CD14-positive monocyte (primary cell): ENCODE measurements around the gene SLC2A3. TPM values are rescaled to one million over a fixed set of nuclear protein-coding genes. Genes with fewer than 3 reads are reported as not detected.
"Not testable (repeated sequence)": the region's sequence is repeated elsewhere in the genome, so short reads cannot be mapped to it uniquely, and the experiment has no call there.

Experiments used
- DNase-seq, 3 donors: peaks; one replicate each; pipeline ENCODE4 v3.0.0-alpha.2; 2011 to 2022
- H2AFZ ChIP-seq: 2 replicates; pipeline ENCODE4 v1.6.0; 2012; ENCODE audit warnings: mild to moderate bottlenecking, low read depth, low read length, inconsistent platforms; ENCODE audit not compliant: insufficient read depth, poor library complexity, severe bottlenecking
- H3K27ac ChIP-seq, 2 donors: 1 replicate in 1 of 2; 2 replicates in 1 of 2; pipeline ENCODE4 v1.5.1; 2012 to 2013; ENCODE audit warnings: low read length in 2 of 2, control low read depth in 1 of 2, inconsistent platforms in 1 of 2, low read depth in 1 of 2, mild to moderate bottlenecking in 1 of 2
- H3K27me3 ChIP-seq, 2 donors: one replicate each; pipeline versions ENCODE4 v1.6.0 to v1.6.1; 2011 to 2013; ENCODE audit warnings: low read length in 2 of 2; ENCODE audit not compliant: control insufficient read depth in 2 of 2, insufficient read depth in 2 of 2
- H3K36me3 ChIP-seq, 2 donors: replicated peaks in 1 of 2; 1 replicate in 1 of 2; 2 replicates in 1 of 2; pipeline versions ENCODE4 v1.5.1 to v1.6.1; 2012 to 2013; ENCODE audit warnings: low read length in 2 of 2, control low read depth in 1 of 2, inconsistent platforms in 1 of 2, mild to moderate bottlenecking in 1 of 2; ENCODE audit not compliant: insufficient read depth in 2 of 2, control insufficient read depth in 1 of 2
- H3K4me1 ChIP-seq, 2 donors: 1 replicate in 1 of 2; 2 replicates in 1 of 2; pipeline versions ENCODE4 v1.5.1 to v1.6.1; 2012 to 2013; ENCODE audit warnings: low read length in 2 of 2, control low read depth in 1 of 2, inconsistent platforms in 1 of 2, mild to moderate bottlenecking in 1 of 2, moderate library complexity in 1 of 2; ENCODE audit not compliant: insufficient read depth in 2 of 2, control insufficient read depth in 1 of 2
- H3K4me2 ChIP-seq: replicated peaks from 2 replicates; pipeline ENCODE3; 2012; ENCODE audit warnings: low read length, moderate library complexity, mild to moderate bottlenecking; ENCODE audit not compliant: poor library complexity, severe bottlenecking; ENCODE audit errors: extremely low read depth
- H3K4me3 ChIP-seq, 3 experiments: fragments of 200-600 bp in 1 of 3; sonication (generic) in 1 of 3; replicated peaks in 1 of 3; 1 replicate in 2 of 3; 2 replicates in 1 of 3; pipeline ENCODE4 v1.5.1; 2011 to 2013; ENCODE audit warnings: low read length in 3 of 3, mild to moderate bottlenecking in 3 of 3, control low read depth in 2 of 3, low read depth in 2 of 3, inconsistent platforms in 1 of 3, moderate library complexity in 1 of 3
- H3K79me2 ChIP-seq: 2 replicates; pipeline ENCODE4 v1.6.0; 2012; ENCODE audit warnings: mild to moderate bottlenecking, control low read depth, inconsistent platforms, low read length, moderate library complexity; ENCODE audit not compliant: insufficient read depth
- H3K9ac ChIP-seq: 2 replicates; pipeline ENCODE4 v1.6.0; 2017; ENCODE audit warnings: low read length, mild to moderate bottlenecking; ENCODE audit not compliant: insufficient read depth, poor library complexity, severe bottlenecking
- H3K9me3 ChIP-seq, 2 donors: replicated peaks in 1 of 2; 1 replicate in 1 of 2; 2 replicates in 1 of 2; pipeline versions ENCODE4 v1.5.1 to v1.6.1; 2012 to 2013; ENCODE audit warnings: low read length in 2 of 2, control low read depth in 1 of 2; ENCODE audit not compliant: control insufficient read depth in 1 of 2, insufficient read depth in 1 of 2
- H4K20me1 ChIP-seq: 2 replicates; pipeline ENCODE4 v1.6.0; 2012; ENCODE audit warnings: mild to moderate bottlenecking, low read length, control low read depth, moderate library complexity; ENCODE audit not compliant: insufficient read depth
- H3K27ac Mint-ChIP-seq, 7 donors: one replicate each; pipeline ENCODE4 v1.8.0; 2020; ENCODE audit warnings: mild to moderate bottlenecking in 7 of 7, mixed read lengths in 7 of 7, moderate library complexity in 6 of 7, inconsistent platforms in 2 of 7
- H3K27me3 Mint-ChIP-seq, 3 donors: one replicate each; pipeline ENCODE4 v1.8.0; 2021 to 2022; ENCODE audit warnings: low read depth in 3 of 3, mild to moderate bottlenecking in 3 of 3, mixed read lengths in 3 of 3, moderate library complexity in 3 of 3, inconsistent platforms in 1 of 3
- H3K36me3 Mint-ChIP-seq, 2 donors: one replicate each; pipeline ENCODE4 v1.8.0; 2020; ENCODE audit warnings: mixed read lengths in 2 of 2, inconsistent platforms in 1 of 2, mild to moderate bottlenecking in 1 of 2
- H3K4me1 Mint-ChIP-seq: one replicate; pipeline ENCODE4 v1.8.0; 2020; ENCODE audit warnings: mild to moderate bottlenecking, mixed read lengths
- H3K4me3 Mint-ChIP-seq, 2 donors: one replicate each; pipeline ENCODE4 v1.8.0; 2020; ENCODE audit warnings: mild to moderate bottlenecking in 2 of 2, mixed read lengths in 2 of 2, moderate library complexity in 1 of 2
- H3K9me3 Mint-ChIP-seq, 7 donors: one replicate each; pipeline ENCODE4 v1.8.0; 2020 to 2022; ENCODE audit warnings: mixed read lengths in 7 of 7, mild to moderate bottlenecking in 6 of 7, moderate library complexity in 6 of 7, inconsistent platforms in 2 of 7
- WGBS: methylation state at CpG from one replicate; pipeline ENCODE4 v1.1.5; 2013; ENCODE audit warnings: missing lambda C conversion rate; ENCODE audit not compliant: insufficient coverage; 5-methylcytosine and 5-hydroxymethylcytosine counted together
- intact Hi-C, 2 donors: fragments of 100-400 bp; cut with micrococcal nuclease; formaldehyde crosslinking; loops; one replicate each; pipeline versions ENCODE4 v1.15.0 to v1.15.1; 2023
- polyA plus RNA-seq, 3 donors: library from polyadenylated mRNA; depleted of rRNA in 1 of 3; unstranded in 2 of 3; stranded (reverse) in 1 of 3; fragments of 300-500 nt in 2 of 3; fragments of >200 nt in 1 of 3; fragmentation: Illumina TruSeq in 2 of 3; gene quantifications; 1 replicate in 2 of 3; 2 replicates in 1 of 3; pipeline ENCODE4 v1.2.3, GENCODE V29; 2012 to 2021
- TF ChIP-seq, protein P1 (sequence below): fragments of 200-600 bp; IDR thresholded peaks from one replicate; pipeline ENCODE4 v1.8.0; 2022; ENCODE audit warnings: antibody characterized with exemption, mild to moderate bottlenecking

The SLC2A3 gene
- polyA plus RNA-seq, 3 donors, result 128 to 1,210 (median 179) TPM

DNA sequence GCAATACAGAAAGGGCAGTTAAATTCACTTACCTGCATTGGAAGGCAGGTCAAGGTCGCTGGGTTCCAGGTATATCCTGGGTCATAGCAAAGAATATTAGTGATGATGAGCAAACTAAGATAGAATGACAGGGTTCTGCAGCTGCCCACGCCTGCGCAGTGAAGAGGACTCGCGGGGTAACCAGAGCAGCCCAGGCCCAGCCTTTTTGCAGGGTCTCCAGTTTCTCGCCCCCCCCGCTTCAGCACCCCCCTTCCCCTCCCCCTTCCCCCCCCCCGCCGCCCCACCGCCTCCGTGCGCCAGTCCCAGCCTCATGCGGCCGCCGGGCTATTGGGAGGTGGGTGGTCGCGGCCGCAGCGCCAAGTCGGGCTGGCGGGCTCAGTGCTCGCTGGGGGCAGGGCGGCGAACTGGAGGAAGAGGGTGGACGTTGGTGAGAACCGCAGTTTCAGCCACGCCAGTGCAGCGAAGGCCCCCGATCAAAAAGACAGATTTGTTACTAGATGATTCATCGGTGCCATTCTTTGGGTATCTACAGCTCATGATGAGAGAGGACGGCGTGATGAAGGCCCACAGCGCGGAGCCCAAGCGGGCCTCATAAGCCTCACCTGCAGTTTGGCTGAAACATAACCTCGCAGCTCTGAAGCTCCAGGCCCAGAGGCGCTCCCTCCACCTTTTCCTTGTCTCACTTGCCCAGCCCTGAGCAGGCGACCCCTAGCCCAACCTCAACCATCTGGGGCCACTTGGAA, 20.2 kb downstream of the SLC2A3 start:
- Mint-ChIP-seq H3K27ac (no peak overlapping the region), H3K27me3 (peaks cover 2 to 14% (median 14%) of the 10 kb centered on the region in 3 donors), H3K4me1 (peaks cover 7% of the 10 kb centered on the region), H3K9me3 (peaks cover 0 to 2% (median 0%) of the 10 kb centered on the region in 7 donors), H3K4me3 (peak overlapping the region in 1 of 2 donors; percentile 46), H3K36me3 (peaks cover 30 to 41% of the 10 kb centered on the region in 2 donors)
- Histone ChIP-seq H3K36me3 (peaks cover 24 to 30% of the 10 kb centered on the region in 2 donors), H3K79me2 (no peaks in the 10 kb centered on the region), H3K9ac (no peak overlapping the region), H3K4me2 (no peak overlapping the region), H3K27ac (no peak overlapping the region), H3K27me3 (peaks cover 0 to 7% of the 10 kb centered on the region in 2 donors), H3K4me3 (no peak overlapping the region), H3K4me1 (peaks cover 0 to 3% of the 10 kb centered on the region in 2 donors), H3K9me3 (no peaks in the 10 kb centered on the region), H4K20me1 (peaks cover 41% of the 10 kb centered on the region), H2AFZ (no peak overlapping the region)
- intact Hi-C loops, result no loop called here
- DNase-seq, result no peak
- 33% methylated on average over 22 of the region's 38 CpGs for WGBS
- TF ChIP-seq, protein P1, sequence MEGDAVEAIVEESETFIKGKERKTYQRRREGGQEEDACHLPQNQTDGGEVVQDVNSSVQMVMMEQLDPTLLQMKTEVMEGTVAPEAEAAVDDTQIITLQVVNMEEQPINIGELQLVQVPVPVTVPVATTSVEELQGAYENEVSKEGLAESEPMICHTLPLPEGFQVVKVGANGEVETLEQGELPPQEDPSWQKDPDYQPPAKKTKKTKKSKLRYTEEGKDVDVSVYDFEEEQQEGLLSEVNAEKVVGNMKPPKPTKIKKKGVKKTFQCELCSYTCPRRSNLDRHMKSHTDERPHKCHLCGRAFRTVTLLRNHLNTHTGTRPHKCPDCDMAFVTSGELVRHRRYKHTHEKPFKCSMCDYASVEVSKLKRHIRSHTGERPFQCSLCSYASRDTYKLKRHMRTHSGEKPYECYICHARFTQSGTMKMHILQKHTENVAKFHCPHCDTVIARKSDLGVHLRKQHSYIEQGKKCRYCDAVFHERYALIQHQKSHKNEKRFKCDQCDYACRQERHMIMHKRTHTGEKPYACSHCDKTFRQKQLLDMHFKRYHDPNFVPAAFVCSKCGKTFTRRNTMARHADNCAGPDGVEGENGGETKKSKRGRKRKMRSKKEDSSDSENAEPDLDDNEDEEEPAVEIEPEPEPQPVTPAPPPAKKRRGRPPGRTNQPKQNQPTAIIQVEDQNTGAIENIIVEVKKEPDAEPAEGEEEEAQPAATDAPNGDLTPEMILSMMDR, result no peak

DNA sequence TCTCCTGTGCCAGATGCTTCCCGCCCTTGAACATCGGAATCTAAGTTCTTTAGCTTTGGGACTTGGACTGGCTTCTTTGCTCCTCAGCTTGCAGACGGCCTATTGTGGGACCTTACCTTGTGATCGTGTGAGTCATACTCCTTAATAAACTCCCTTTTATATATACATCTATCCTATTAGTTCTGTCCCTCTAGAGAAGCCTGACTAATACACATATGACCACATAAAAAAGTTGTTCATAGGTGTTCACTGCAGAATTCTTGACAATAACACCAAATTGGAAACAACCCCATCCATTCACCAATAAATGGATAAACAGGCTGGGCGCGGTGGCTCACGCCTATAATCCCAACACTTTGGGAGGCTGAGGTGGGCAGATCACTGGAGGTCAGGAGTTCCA, 25.9 kb downstream of the SLC2A3 start:
- H3K27me3 ChIP-seq, H3K27ac ChIP-seq, H3K4me1 Mint-ChIP-seq, H2AFZ ChIP-seq, H3K36me3 ChIP-seq, intact Hi-C loops, H3K79me2 ChIP-seq, H3K4me3 ChIP-seq, H3K27me3 Mint-ChIP-seq, DNase-seq, H3K4me2 ChIP-seq, H4K20me1 ChIP-seq, H3K9me3 Mint-ChIP-seq, H3K9ac ChIP-seq, H3K36me3 Mint-ChIP-seq, H3K9me3 ChIP-seq, H3K4me1 ChIP-seq, H3K4me3 Mint-ChIP-seq: not testable (repeated sequence)
- WGBS, result 83% methylated on average over 6 of the region's 7 CpGs
- H3K27ac Mint-ChIP-seq, result peak overlapping the region in 1 of 7 donors; percentile 52
